Measurements from ENCODE around the gene CHMP2A. TPM values are rescaled to one million over a fixed set of nuclear protein-coding genes. Genes with fewer than 3 reads are reported as not detected.

The CHMP2A gene
- 115 and 140 TPM in 2 replicates for total RNA-seq

DNA sequence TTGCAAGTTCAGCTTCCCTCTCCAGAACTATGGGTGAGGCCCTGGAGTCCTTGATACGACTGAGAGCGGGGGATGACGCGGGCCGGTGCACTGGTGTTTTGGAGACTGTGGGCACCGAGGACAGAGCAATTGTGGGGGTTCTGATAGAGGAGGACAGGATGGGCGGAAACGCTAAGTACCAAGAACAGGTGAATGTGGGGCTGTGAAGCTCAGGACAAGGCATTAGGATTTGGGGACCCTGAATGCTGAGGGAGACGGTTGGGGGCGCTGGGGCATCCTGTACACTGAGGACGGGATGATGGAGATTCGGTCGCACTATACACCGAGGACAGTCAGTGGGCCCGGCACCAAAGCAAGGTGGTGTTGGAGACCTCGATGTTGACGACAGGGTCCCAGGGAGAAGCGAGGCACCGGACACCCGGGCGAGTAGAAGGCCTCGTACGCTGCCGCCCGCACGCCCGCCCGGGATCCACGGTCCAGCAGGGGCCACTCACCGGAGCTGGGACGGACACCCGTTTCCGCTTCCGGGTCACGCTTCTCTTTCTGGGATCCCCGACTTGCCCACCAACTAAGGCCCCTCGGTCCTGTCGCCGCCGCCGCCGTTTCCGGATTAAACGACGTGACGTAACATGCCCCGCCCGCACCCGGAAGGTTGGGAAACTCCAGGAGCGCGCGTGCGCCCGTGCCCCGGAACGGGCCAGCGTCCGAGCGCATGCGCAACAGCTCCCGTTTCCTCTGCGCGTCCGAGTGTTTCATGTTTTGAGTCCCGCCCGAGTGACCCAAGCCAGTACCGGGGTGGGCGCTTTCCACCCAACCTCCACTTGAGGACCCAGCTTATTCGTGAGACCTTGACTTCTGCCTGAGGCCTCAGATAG, at the start of gene CHMP2A:
TSS of gene CHMP2A (minus strand) at position 612 of the 875 bp plus-strand sequence. CDS start 893 bp downstream, outside the sequence.

DNA sequence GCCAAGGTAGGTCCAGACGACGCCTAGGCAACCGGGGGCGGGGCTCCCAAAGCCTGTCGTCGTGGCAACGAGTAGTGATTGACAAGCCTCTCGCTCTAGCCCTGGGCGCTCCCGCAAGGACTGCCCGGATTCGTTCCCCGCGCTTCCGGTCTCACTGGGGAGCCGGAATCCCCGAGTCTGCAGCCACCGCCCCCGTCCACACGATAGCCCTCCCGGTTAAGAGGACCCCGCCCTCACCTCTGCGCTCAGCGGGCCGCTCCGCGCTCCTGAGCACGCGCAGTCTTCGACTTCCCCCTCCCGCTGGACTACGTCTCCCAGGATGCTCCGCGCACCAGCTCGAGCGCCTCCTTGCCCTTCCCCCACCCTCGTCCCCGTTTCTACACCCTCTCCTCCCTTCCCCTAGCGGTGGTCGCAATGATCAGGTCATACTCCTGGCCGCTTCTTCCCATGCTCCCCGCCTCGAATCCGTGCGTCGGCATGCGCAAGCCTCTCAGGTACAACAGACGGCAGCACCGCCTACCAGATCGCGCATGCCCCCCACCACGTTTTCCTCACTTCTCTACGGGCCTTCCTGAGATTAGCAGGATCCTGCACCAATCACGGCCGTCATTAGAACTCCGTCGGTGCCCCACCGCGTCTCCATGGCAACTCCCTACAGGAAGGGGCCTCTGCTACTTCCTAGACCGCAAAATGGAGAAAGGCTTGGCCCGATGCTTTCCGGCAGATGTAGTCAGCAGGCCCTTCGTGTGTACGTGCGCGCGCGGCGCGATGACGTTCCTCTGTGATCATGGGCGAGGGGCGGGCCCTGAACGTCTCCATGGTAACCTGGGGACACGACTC, 18.1 kb upstream of the CHMP2A start, which contains the start of gene MZF1:
TSS of gene MZF1 (minus strand) at position 518 of the 840 bp plus-strand sequence. CDS start 1,946 bp downstream, outside the sequence.

DNA sequence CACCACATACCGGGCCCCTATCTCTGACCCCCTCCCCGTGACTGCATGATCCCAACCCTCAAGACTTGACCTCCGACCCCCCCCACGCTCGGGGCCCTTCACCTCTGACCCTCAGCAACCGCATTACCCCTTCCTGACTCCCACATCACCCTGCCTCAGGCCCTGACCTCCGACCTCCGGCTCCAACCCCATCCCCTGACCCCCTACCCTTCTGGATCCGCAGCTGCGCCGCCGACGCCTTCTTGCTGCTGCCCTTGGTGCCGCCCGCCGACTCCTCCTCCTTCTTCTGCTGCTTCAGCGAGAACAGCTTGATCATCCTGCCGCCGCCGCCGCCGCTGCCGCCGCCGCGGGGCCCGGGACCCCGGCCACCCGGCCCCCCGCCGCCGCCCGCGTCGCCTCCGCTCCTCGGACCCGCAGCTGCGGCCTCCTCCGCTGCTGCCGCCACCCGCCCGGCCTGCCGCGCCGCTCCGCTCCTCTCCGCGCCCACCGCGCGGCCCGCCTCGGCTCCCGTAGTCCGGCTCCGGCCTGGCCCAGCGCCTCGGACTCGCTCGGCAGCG, 3.2 kb upstream of the CHMP2A start, which contains the start of gene UBE2M:
TSS of gene UBE2M (minus strand) at position 546 of the 557 bp plus-strand sequence. CDS start at position 316, 230 bp downstream.

GRCh38 chr19:58543826-58544590, 10.9 kb downstream of the CHMP2A start, which contains the start of gene TRIM28:
Gene TRIM28 (plus strand): TSS chr19:58544064. CDS start chr19:58544758, 694 bp downstream.

GRCh38 chr19:58519355-58520256, 35.3 kb downstream of the CHMP2A start, which contains the start of gene ZBTB45:
Gene ZBTB45 (minus strand): TSS chr19:58519810. CDS start chr19:58517673, 2,137 bp downstream.

GRCh38 chr19:58511353-58512208, 43.3 kb downstream of the CHMP2A start, which contains the start of gene SLC27A5:
Gene SLC27A5 (minus strand): TSS chr19:58511992. CDS start chr19:58511955, 37 bp downstream.

Other genes with a start within 250 kb of the CHMP2A start
- 32.6 and 37.5 TPM in 2 replicates for gene ERVK3-1, start 249.7 kb downstream of the CHMP2A start, total RNA-seq
- gene ZSCAN22, start 228.1 kb downstream of the CHMP2A start, total RNA-seq = 3.1 and 3.2 TPM in 2 replicates
- 10.4 and 16.0 TPM in 2 replicates for gene A1BG, start 201.6 kb downstream of the CHMP2A start, total RNA-seq
- gene ZNF497, start 192.4 kb downstream of the CHMP2A start, total RNA-seq = 0.89 and 1.4 TPM in 2 replicates
- gene ZNF837, start 174.1 kb downstream of the CHMP2A start, total RNA-seq = 3.1 and 3.5 TPM in 2 replicates
- 1,967 and 1,989 TPM in 2 replicates for gene RPS5, start 167.8 kb downstream of the CHMP2A start, total RNA-seq
- gene RNF225, start 159.4 kb downstream of the CHMP2A start, total RNA-seq = 0.37 TPM in 1 of 2 replicates, not detected in the other
- 16.7 and 18.0 TPM in 2 replicates for gene ZNF584, start 146.5 kb downstream of the CHMP2A start, total RNA-seq
- gene ZNF132, start 115.0 kb downstream of the CHMP2A start, total RNA-seq = 9.2 and 10.6 TPM in 2 replicates
- 10.0 and 12.1 TPM in 2 replicates for gene ZNF324B, start 103.5 kb downstream of the CHMP2A start, total RNA-seq
- 15.9 and 17.0 TPM in 2 replicates for gene ZNF324, start 88.0 kb downstream of the CHMP2A start, total RNA-seq
- gene ZNF446, start 78.8 kb downstream of the CHMP2A start, total RNA-seq = 8.3 and 12.1 TPM in 2 replicates
- gene SLC27A5, start 43.1 kb downstream of the CHMP2A start, total RNA-seq = 2.9 and 4.2 TPM in 2 replicates
- 7.7 and 8.0 TPM in 2 replicates for gene ZBTB45, start 35.3 kb downstream of the CHMP2A start, total RNA-seq
- 265 and 355 TPM in 2 replicates for gene TRIM28, start 11.0 kb downstream of the CHMP2A start, total RNA-seq
- gene UBE2M, start 3.5 kb upstream of the CHMP2A start, total RNA-seq = 60.9 and 92.1 TPM in 2 replicates
- 13.8 and 19.1 TPM in 2 replicates for gene MZF1, start 18.2 kb upstream of the CHMP2A start, total RNA-seq

Measured in uterine smooth muscle cell (primary cell).